ENCODE results near the gene BTBD9. TPM values are rescaled to one million over a fixed set of nuclear protein-coding genes. Genes with fewer than 3 reads are reported as not detected.

BTBD9 gene
- total and polyA plus RNA-seq, 3 donors from 2014 or later = 11.4 to 32.8 (median 29.5) TPM

- no peaks in the 10 kb centered on the region for H3K36me3 ChIP-seq (ENCODE audit: low read depth, missing control alignments)
Observed at GRCh38 chr6:38617856-38618255, 21.9 kb downstream of the BTBD9 start.

GRCh38 chr6:38612143-38612965, 27.4 kb downstream of the BTBD9 start:
- no peak for DNase-seq
- Histone ChIP-seq H3K4me1 (peaks cover 4% of the 10 kb centered on the region), H3K27me3 (no peaks in the 10 kb centered on the region), H3K27ac (peak overlapping the region; percentile 48 to 54), H3K9me3 (no peaks in the 10 kb centered on the region), H3K36me3 (ENCODE audit: low read depth, missing control alignments) (no peaks in the 10 kb centered on the region), H3K4me3 (no peak overlapping the region)
- intact Hi-C loops (cut with DNase I; ENCODE audit: low total_unique reads) = no loop called here
- WGBS, 2 donors = 55 to 69% methylated on average over 1 of the region's 1 CpG
- TF ChIP-seq POLR2A (IDR thresholded peaks at IDR 0.05) = no peak
- TF ChIP-seq CTCF (IDR thresholded peaks at IDR 0.05) = no peak

More at GRCh38 chr6:38617856-38618255, 21.9 kb downstream of the BTBD9 start:
- no peak for DNase-seq
- 98% methylated on average over 8 of the region's 8 CpGs for WGBS, 2 donors
- intact Hi-C loops (cut with DNase I; ENCODE audit: low total_unique reads) = no loop called here
- H3K27me3 ChIP-seq = no peaks in the 10 kb centered on the region
- no peak overlapping the region for H3K4me3 ChIP-seq
- H3K27ac ChIP-seq = no peak overlapping the region
- peaks cover 4% of the 10 kb centered on the region for H3K4me1 ChIP-seq
- TF ChIP-seq CTCF (IDR thresholded peaks at IDR 0.05) (no peak), POLR2A (IDR thresholded peaks at IDR 0.05) (no peak)
- no peaks in the 10 kb centered on the region for H3K9me3 ChIP-seq

DNA sequence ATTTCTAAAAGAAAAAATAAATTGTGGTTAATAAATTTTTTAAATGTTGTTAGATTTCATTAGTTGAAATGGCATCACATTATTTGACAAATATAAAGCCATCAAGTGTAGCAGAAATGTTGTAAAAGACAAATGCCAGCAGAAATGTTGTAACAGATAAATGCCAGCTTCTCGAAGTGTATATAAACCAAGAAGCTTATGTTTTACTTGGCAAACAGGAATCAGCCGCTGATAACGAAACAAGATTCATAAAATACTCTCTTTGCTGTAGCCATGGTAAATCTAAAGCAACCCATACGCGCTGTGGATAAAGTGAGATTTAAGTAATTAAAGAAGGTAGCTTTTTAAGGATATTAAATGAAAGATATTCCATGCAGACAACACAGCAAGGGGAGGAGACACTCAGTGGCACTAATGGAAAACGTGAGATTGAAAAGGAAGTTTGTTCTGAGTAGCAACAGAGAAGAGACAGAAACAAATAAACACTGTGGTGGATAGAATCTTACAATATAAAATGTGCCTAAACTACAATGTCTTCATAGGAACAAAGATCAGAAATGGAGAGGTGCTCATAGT, 29.6 kb downstream of the BTBD9 start:
- intact Hi-C loops (cut with DNase I; ENCODE audit: low total_unique reads) = no loop called here
- WGBS, 2 donors = 49 to 65% methylated on average over 6 of the region's 6 CpGs
- Histone ChIP-seq H3K4me3 (no peak overlapping the region), H3K27ac (peak overlapping the region; percentile 39 to 58), H3K9me3 (no peaks in the 10 kb centered on the region), H3K36me3 (ENCODE audit: low read depth, missing control alignments) (no peaks in the 10 kb centered on the region), H3K27me3 (no peaks in the 10 kb centered on the region), H3K4me1 (peaks cover 4% of the 10 kb centered on the region)
- TF ChIP-seq POLR2A (IDR thresholded peaks at IDR 0.05) = no peak
- no peak for TF ChIP-seq CTCF (IDR thresholded peaks at IDR 0.05)
- DNase-seq = no peak

DNA sequence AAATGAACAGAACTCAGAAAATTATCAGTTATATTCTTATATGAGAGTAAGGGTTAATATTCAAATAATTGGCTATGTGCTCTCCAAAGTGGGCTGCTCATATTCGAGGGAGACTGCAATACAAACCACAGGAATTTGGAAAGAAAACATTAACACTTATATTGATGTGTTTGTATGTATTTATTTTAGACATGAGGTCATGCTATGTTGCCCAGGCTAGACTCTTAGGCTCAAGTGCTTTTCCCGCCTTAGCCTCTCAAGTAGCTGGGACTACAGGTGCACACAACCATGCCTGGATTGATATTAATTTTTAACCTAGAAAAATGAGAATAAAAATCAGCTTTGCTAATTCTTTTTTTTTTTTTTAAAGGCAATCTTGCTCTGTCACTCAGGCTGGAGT, 35.0 kb downstream of the BTBD9 start:
- H3K9me3 ChIP-seq = no peaks in the 10 kb centered on the region
- no peak overlapping the region for H3K4me3 ChIP-seq
- no peaks in the 10 kb centered on the region for H3K36me3 ChIP-seq (ENCODE audit: low read depth, missing control alignments)
- H3K27ac ChIP-seq = no peak overlapping the region
- intact Hi-C loops (cut with DNase I; ENCODE audit: low total_unique reads) = no loop called here
- no peak for TF ChIP-seq POLR2A (IDR thresholded peaks at IDR 0.05)
- no peak for TF ChIP-seq CTCF (IDR thresholded peaks at IDR 0.05)
- H3K4me1 ChIP-seq = peaks cover 8% of the 10 kb centered on the region
- H3K27me3 ChIP-seq = no peaks in the 10 kb centered on the region
- 56 to 82% methylated on average over 2 of the region's 2 CpGs for WGBS, 2 donors
- no peak for DNase-seq
